Measurements from ENCODE around the gene CFAP119. TPM values are rescaled to one million over a fixed set of nuclear protein-coding genes. Genes with fewer than 3 reads are reported as not detected.

The CFAP119 gene
- polyA plus RNA-seq, 1 donor from 2014 or later: 0.63 TPM

DNA sequence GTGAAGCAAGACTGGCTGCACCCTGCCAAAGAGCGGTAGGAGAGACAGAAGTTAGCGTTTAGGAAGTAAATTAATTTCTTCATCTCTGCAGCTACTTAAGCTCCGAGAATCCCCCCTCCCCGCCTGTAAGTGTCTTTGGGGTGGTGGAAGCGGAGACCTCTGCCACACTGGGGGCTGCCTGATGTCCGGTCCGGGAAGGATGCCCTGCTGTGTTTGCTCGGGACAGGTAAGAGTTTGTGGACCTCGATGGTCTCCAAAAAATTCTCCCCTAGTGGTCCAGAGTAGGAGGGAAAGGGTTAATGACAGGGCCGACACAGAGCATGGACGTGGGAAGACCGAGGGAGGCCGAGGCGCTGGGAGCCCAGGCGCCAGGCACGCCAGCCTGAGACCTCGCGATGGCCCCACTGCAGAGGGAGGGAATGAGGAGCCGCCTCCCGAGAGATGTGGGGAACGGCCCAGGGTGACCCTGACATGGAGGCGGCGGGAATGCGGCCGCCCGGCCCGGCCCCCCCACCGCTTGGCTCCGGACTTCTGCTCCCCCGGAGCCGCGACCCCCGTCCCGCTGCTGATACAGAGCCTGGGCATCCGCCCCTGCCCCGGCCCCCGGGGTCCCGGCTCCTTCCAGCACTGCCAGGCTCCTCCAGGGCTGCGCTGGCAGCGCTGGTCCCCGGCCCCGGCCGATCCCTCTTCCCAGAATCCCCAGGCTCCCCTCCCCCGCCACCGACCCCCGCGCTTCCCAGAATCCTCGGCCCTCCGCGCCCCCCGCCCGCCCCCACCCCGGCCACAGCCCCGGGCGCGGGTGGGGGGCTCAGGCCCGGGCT, 24.5 kb upstream of the CFAP119 start:
- H3K9me3 Mint-ChIP-seq: no peaks in the 10 kb centered on the region
- H3K27ac Mint-ChIP-seq: no peak overlapping the region
- peak overlapping the region; percentile 58 to 88 (median 69) for H3K4me3 Mint-ChIP-seq
- H3K27me3 Mint-ChIP-seq: peaks cover 18% of the 10 kb centered on the region
- no peaks in the 10 kb centered on the region for H3K36me3 Mint-ChIP-seq
- peaks cover 0 to 6% (median 6%) of the 10 kb centered on the region in 3 donors for H3K4me1 Mint-ChIP-seq

DNA sequence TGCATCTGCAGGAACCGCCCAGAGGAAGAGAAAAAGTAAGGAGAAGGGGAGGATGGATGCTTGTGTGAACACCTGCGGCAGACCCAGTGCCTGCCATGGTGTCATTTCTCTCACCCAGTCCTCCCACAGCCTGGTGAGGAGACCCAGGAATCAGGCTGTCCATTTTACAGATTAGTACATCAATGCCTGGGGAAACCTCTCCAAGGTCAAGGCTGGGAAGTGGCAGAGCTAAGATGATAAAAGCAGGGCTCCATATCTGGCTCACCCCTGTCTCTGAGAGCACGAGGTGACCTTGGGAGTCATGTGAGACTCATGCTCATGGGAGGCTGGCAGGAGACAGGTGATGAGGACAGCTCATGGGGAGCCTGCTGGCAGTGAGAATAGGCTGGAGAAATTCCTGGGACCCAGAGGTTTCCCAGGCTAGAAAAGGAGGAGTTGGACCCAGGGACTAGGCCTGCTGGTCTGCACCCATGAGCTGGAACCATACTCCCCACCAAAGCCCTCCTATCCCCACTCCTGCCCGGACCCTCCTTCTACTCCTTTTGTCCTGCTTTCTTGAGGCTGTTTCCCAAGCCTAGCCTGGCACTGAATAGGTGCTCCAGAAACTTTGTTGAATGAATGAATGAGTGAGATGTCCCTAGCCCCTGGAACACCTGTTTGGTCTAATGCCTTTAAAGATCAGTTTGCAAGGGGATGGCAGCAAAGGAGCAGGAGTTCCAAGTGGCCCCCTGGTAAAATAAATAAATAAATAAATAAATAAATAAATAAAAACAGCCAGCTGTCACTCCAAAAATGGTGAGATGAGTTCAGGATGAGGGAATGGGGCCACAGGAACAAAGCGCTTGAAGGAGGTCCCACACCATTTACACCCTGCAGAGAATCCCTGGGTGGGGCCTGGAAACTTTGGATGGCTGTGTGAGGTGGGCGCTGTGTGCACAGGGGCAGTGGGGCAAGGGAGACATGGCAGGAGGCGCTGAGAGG, 23.6 kb upstream of the CFAP119 start:
- Mint-ChIP-seq H3K27ac (no peak overlapping the region), H3K4me1 (peaks cover 0 to 6% (median 6%) of the 10 kb centered on the region in 3 donors)

GRCh38 chr16:30784215-30784614, 22.4 kb upstream of the CFAP119 start:
- Mint-ChIP-seq H3K4me1 (peaks cover 0 to 6% (median 6%) of the 10 kb centered on the region in 3 donors), H3K27ac (no peak overlapping the region), H3K36me3 (peaks cover 1% of the 10 kb centered on the region), H3K9me3 (no peaks in the 10 kb centered on the region), H3K4me3 (no peak overlapping the region), H3K27me3 (peaks cover 18% of the 10 kb centered on the region)

More for the DNA sequence above, 23.6 kb upstream of the CFAP119 start:
- Mint-ChIP-seq H3K4me3 (peak overlapping the region in 3 of 4 donors; percentile 36 to 88 (median 62)), H3K27me3 (peaks cover 18% of the 10 kb centered on the region), H3K36me3 (no peaks in the 10 kb centered on the region), H3K9me3 (no peaks in the 10 kb centered on the region)

GRCh38 chr16:30783280-30784109, 21.6 kb upstream of the CFAP119 start:
- H3K27me3 Mint-ChIP-seq: peaks cover 19% of the 10 kb centered on the region
- peaks cover 1% of the 10 kb centered on the region for H3K36me3 Mint-ChIP-seq
- no peak overlapping the region for H3K27ac Mint-ChIP-seq
- H3K4me3 Mint-ChIP-seq: no peak overlapping the region
- H3K4me1 Mint-ChIP-seq: peaks cover 0 to 6% (median 6%) of the 10 kb centered on the region in 3 donors
- H3K9me3 Mint-ChIP-seq: no peaks in the 10 kb centered on the region

GRCh38 chr16:30782486-30783279, 20.8 kb upstream of the CFAP119 start:
- no peaks in the 10 kb centered on the region for H3K9me3 Mint-ChIP-seq
- no peak overlapping the region for H3K4me3 Mint-ChIP-seq
- H3K27ac Mint-ChIP-seq: no peak overlapping the region
- peaks cover 0 to 3% (median 3%) of the 10 kb centered on the region in 3 donors for H3K4me1 Mint-ChIP-seq
- H3K36me3 Mint-ChIP-seq: peaks cover 1% of the 10 kb centered on the region
- H3K27me3 Mint-ChIP-seq: peaks cover 13% of the 10 kb centered on the region

- H3K4me1 Mint-ChIP-seq: peaks cover 0 to 6% (median 2%) of the 10 kb centered on the region in 3 donors
- H3K9me3 Mint-ChIP-seq: no peaks in the 10 kb centered on the region
- H3K4me3 Mint-ChIP-seq: peak overlapping the region in 1 of 4 donors; percentile 29
- peaks cover 1% of the 10 kb centered on the region for H3K36me3 Mint-ChIP-seq
- H3K27ac Mint-ChIP-seq: no peak overlapping the region
- H3K27me3 Mint-ChIP-seq: peaks cover 10% of the 10 kb centered on the region
Observed at GRCh38 chr16:30780549-30780948, 18.7 kb upstream of the CFAP119 start.

- H3K27ac Mint-ChIP-seq: no peak overlapping the region
- peaks cover 0 to 6% (median 5%) of the 10 kb centered on the region in 3 donors for H3K4me1 Mint-ChIP-seq
- H3K9me3 Mint-ChIP-seq: no peaks in the 10 kb centered on the region
- H3K4me3 Mint-ChIP-seq: peak overlapping the region in 1 of 4 donors; percentile 3
- H3K36me3 Mint-ChIP-seq: peaks cover 1% of the 10 kb centered on the region
- peaks cover 10% of the 10 kb centered on the region for H3K27me3 Mint-ChIP-seq
Observed at GRCh38 chr16:30780021-30780420, 18.2 kb upstream of the CFAP119 start.

GRCh38 chr16:30779596-30779995, 17.7 kb upstream of the CFAP119 start:
- Mint-ChIP-seq H3K27ac (no peak overlapping the region), H3K4me3 (peak overlapping the region in 1 of 4 donors; percentile 3)

GRCh38 chr16:30778549-30779244, 16.8 kb upstream of the CFAP119 start:
- H3K36me3 Mint-ChIP-seq: peaks cover 4% of the 10 kb centered on the region
- H3K9me3 Mint-ChIP-seq: no peaks in the 10 kb centered on the region
- H3K27me3 Mint-ChIP-seq: peaks cover 9% of the 10 kb centered on the region
- H3K27ac Mint-ChIP-seq: peak overlapping the region in 2 of 3 donors; percentile 31 to 88
- peak overlapping the region in 1 of 4 donors; percentile 37 for H3K4me3 Mint-ChIP-seq
- peaks cover 0 to 10% (median 9%) of the 10 kb centered on the region in 3 donors for H3K4me1 Mint-ChIP-seq

More at GRCh38 chr16:30779596-30779995, 17.7 kb upstream of the CFAP119 start:
- H3K4me1 Mint-ChIP-seq: peaks cover 0 to 7% (median 6%) of the 10 kb centered on the region in 3 donors
- no peaks in the 10 kb centered on the region for H3K9me3 Mint-ChIP-seq
- peaks cover 10% of the 10 kb centered on the region for H3K27me3 Mint-ChIP-seq
- peaks cover 1% of the 10 kb centered on the region for H3K36me3 Mint-ChIP-seq

DNA sequence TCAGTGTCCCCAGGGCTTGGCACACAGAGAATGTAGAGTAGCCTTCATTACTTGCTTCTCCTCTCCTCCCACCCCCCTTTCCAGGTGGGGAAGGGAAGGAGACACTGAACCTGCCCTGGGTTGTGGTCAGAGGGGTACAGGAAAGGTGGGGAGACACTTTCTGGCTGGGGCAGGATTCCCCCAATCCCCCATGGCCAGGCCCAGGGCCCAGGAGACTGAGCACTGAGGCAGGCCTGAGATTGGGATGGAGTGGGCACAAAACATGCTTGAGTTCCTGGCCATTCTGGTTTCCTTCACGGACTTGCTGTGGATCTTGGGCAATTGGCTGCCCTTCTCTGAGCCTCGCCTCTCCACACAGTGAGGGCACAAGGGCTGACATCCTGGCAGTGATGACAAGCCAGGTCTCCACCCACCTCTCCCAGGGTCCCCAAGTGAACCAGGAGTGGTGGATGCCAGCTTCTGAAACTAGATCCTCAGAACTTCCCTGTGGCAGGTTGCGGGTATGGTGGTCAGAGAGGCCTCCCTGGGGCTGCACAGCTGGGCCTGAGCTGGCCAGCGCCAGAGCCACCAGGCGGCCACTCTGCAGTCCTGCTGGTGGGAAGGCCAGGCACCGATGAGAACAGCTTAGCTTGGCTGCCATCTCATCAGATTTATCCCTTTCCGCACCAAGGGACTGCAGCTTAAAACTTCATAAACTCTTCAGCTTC, 15.9 kb upstream of the CFAP119 start:
- peaks cover 11% of the 10 kb centered on the region for H3K27me3 Mint-ChIP-seq
- H3K27ac Mint-ChIP-seq: no peak overlapping the region
- no peaks in the 10 kb centered on the region for H3K9me3 Mint-ChIP-seq
- H3K4me1 Mint-ChIP-seq: peaks cover 0 to 11% (median 9%) of the 10 kb centered on the region in 3 donors
- peaks cover 5% of the 10 kb centered on the region for H3K36me3 Mint-ChIP-seq
- H3K4me3 Mint-ChIP-seq: no peak overlapping the region

- H3K27me3 Mint-ChIP-seq: peaks cover 11% of the 10 kb centered on the region
- H3K4me3 Mint-ChIP-seq: peak overlapping the region; percentile 79 to 92 (median 88)
- peaks cover 4 to 11% (median 9%) of the 10 kb centered on the region in 3 donors for H3K4me1 Mint-ChIP-seq
- H3K9me3 Mint-ChIP-seq: no peaks in the 10 kb centered on the region
- H3K36me3 Mint-ChIP-seq: peaks cover 9% of the 10 kb centered on the region
- H3K27ac Mint-ChIP-seq: peak overlapping the region in 2 of 3 donors; percentile 53 to 66
Observed at GRCh38 chr16:30775392-30776188, 13.7 kb upstream of the CFAP119 start.

GRCh38 chr16:30775131-30775391, 13.2 kb upstream of the CFAP119 start:
- H3K36me3 Mint-ChIP-seq: peaks cover 9% of the 10 kb centered on the region
- H3K27ac Mint-ChIP-seq: peak overlapping the region in 2 of 3 donors; percentile 53 to 66
- no peaks in the 10 kb centered on the region for H3K9me3 Mint-ChIP-seq
- H3K4me1 Mint-ChIP-seq: peaks cover 4 to 11% (median 9%) of the 10 kb centered on the region in 3 donors
- H3K4me3 Mint-ChIP-seq: peak overlapping the region; percentile 79 to 92 (median 88)
- peaks cover 11% of the 10 kb centered on the region for H3K27me3 Mint-ChIP-seq

All from IgD-negative memory B cell (primary cell).